Keratinocyte (primary cell): ENCODE measurements around the gene SPRR2A. TPM values are rescaled to one million over a fixed set of nuclear protein-coding genes. Genes with fewer than 3 reads are reported as not detected.

Experiments used
- DNase-seq: peaks from one replicate; pipeline ENCODE4 v3.0.0-alpha.2; 2011; ENCODE audit warnings: low read depth, missing footprints, low spot score
- FAIRE-seq: peaks from 2 replicates; lab custom pipeline; 2011; peaks lifted over from hg19 to GRCh38; lab: Jason Lieb, UNC
- H2AFZ ChIP-seq: 2 replicates; pipeline ENCODE4 v1.6.0; 2012; ENCODE audit warnings: low read length, control low read depth, inconsistent platforms; ENCODE audit not compliant: control insufficient read depth
- H3K27ac ChIP-seq: 2 replicates; pipeline ENCODE4 v1.5.1; 2011; ENCODE audit warnings: low read length; ENCODE audit not compliant: control insufficient read depth, insufficient read depth
- H3K27me3 ChIP-seq: 3 replicates; pipeline ENCODE4 v1.6.0; 2011; ENCODE audit warnings: low read length; ENCODE audit not compliant: control insufficient read depth, insufficient read depth; ENCODE audit errors: extremely low read depth
- H3K36me3 ChIP-seq, 2 experiments: 2 replicates in 1 of 2; 3 replicates in 1 of 2; pipeline ENCODE4 v1.5.1; 2011; ENCODE audit warnings: low read length in 2 of 2, mild to moderate bottlenecking in 1 of 2; ENCODE audit not compliant: control insufficient read depth in 2 of 2, insufficient read depth in 2 of 2; ENCODE audit errors: extremely low read depth in 1 of 2
- H3K4me1 ChIP-seq: 3 replicates; pipeline ENCODE4 v1.5.1; 2011; ENCODE audit warnings: low read length; ENCODE audit not compliant: control insufficient read depth, insufficient read depth; ENCODE audit errors: extremely low read depth
- H3K4me2 ChIP-seq: 3 replicates; pipeline ENCODE4 v1.6.0; 2011; ENCODE audit warnings: low read depth, low read length; ENCODE audit not compliant: control insufficient read depth, insufficient read depth; ENCODE audit errors: extremely low read depth
- H3K4me3 ChIP-seq, 3 experiments: fragments of 200-600 bp in 1 of 3; sonication (generic) in 1 of 3; 2 replicates in 2 of 3; 3 replicates in 1 of 3; pipeline ENCODE4 v1.5.1; 2011 to 2016; ENCODE audit warnings: low read length in 3 of 3, mild to moderate bottlenecking in 3 of 3, control low read depth in 2 of 3, inconsistent platforms in 1 of 3, low read depth in 1 of 3, mixed read lengths in 1 of 3, mixed run types in 1 of 3, moderate library complexity in 1 of 3; ENCODE audit not compliant: control insufficient read depth in 2 of 3, insufficient read depth in 2 of 3; ENCODE audit errors: extremely low read depth in 1 of 3
- H3K79me2 ChIP-seq: 2 replicates; pipeline ENCODE4 v1.6.0; 2012; ENCODE audit warnings: low read length; ENCODE audit not compliant: control insufficient read depth, insufficient read depth
- H3K9ac ChIP-seq: 3 replicates; pipeline ENCODE4 v1.6.0; 2011; ENCODE audit warnings: low read length; ENCODE audit not compliant: control insufficient read depth, insufficient read depth; ENCODE audit errors: extremely low read depth
- H3K9me1 ChIP-seq: 3 replicates; pipeline ENCODE4 v1.6.0; 2011; ENCODE audit warnings: low read length; ENCODE audit not compliant: control insufficient read depth, insufficient read depth; ENCODE audit errors: extremely low read depth
- H3K9me3 ChIP-seq: 2 replicates; pipeline ENCODE4 v1.5.1; 2012; ENCODE audit warnings: low read depth, low read length; ENCODE audit not compliant: control insufficient read depth
- H4K20me1 ChIP-seq: 3 replicates; pipeline ENCODE4 v1.6.0; 2011; ENCODE audit warnings: low read length; ENCODE audit not compliant: control insufficient read depth, insufficient read depth; ENCODE audit errors: extremely low read depth
- EZH2 ChIP-seq: IDR thresholded peaks from one replicate; pipeline ENCODE4 v1.6.1; 2012; ENCODE audit warnings: inconsistent platforms, mild to moderate bottlenecking, low read length, moderate library complexity
- dilution Hi-C: fragments of 300-500 bp; cut with MboI; formaldehyde crosslinking; loops from one replicate; pipeline ENCODE4 v1.7.0; 2020; ENCODE audit warnings: low sequenced_read_pairs; ENCODE audit not compliant: extremely low pct_ligation_motif_present
- polyA plus RNA-seq, 5 experiments: library from polyadenylated mRNA; depleted of rRNA in 3 of 5; stranded (reverse) in 3 of 5; stranded (forward) in 1 of 5; unstranded in 1 of 5; fragments of >200 nt; gene quantifications; 1 replicate in 1 of 5; 2 replicates in 3 of 5; 3 replicates in 1 of 5; pipeline versions ENCODE4 v1.2.1 to v1.2.3, GENCODE V29; 2011 to 2012; ENCODE audit warnings: missing spikeins in 2 of 5, low read depth in 1 of 5, low replicate concordance in 1 of 5
- TF ChIP-seq, protein P1 (sequence below), 3 experiments: IDR thresholded peaks in 1 of 3; conservative IDR thresholded peaks in 1 of 3; optimal IDR thresholded peaks in 1 of 3; 2 replicates in 2 of 3; 3 replicates in 1 of 3; pipeline versions ENCODE3 to v1.5.1; 2011; ENCODE audit warnings: low read length in 3 of 3, mild to moderate bottlenecking in 3 of 3, moderate library complexity in 2 of 3, control low read depth in 1 of 3, inconsistent platforms in 1 of 3; ENCODE audit not compliant: insufficient read depth in 2 of 3; ENCODE audit errors: extremely low read depth in 1 of 3

Gene SPRR2A
- polyA plus RNA-seq, 1 donor (not counting 4 experiments of a cell fraction or from before 2014, with no cell fraction given), result 5.5 TPM

DNA sequence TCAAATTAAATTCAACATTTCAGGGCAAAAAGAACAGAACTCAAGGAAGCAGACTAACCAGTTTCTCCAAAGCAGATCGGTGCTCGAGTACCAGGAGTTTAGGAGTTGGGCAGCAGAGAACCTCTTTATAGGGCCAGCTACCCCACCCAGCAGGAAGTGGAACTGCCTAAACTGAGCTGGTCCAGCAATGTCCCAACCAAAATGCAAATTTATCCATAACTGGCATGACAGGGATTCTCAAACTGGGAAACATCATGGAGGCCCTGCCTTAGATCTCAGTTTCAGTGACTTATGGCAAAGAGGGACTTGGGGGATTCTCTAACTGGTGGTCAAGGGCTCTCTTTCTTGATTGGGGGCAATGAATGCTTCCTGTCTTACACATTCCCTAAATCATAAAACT lies 14.2 kb upstream of the SPRR2A start, which contains the start of gene SPRR2B:
Gene SPRR2B (minus strand): TSS at position 101 of the 400 bp plus-strand sequence. CDS start 772 bp downstream, outside the sequence.
- H3K79me2 ChIP-seq, result no peaks in the 10 kb centered on the region
- dilution Hi-C loops, result no loop called here
- H3K9me1 ChIP-seq, result no peaks in the 10 kb centered on the region
- H4K20me1 ChIP-seq, result no peaks in the 10 kb centered on the region
- no peak for DNase-seq
- H3K4me2 ChIP-seq, result no peak within 1 kb of the TSS
- H3K27me3 ChIP-seq, result no peaks in the 10 kb centered on the region
- FAIRE-seq, result no peak
- H3K36me3 ChIP-seq, result no peaks in the 10 kb centered on the region
- no peaks in the 10 kb centered on the region for H3K9me3 ChIP-seq
- no peak within 1 kb of the TSS for H3K4me3 ChIP-seq
- no peak within 1 kb of the TSS for H3K27ac ChIP-seq
- TF ChIP-seq EZH2, result no peak
- TF ChIP-seq, protein P1, sequence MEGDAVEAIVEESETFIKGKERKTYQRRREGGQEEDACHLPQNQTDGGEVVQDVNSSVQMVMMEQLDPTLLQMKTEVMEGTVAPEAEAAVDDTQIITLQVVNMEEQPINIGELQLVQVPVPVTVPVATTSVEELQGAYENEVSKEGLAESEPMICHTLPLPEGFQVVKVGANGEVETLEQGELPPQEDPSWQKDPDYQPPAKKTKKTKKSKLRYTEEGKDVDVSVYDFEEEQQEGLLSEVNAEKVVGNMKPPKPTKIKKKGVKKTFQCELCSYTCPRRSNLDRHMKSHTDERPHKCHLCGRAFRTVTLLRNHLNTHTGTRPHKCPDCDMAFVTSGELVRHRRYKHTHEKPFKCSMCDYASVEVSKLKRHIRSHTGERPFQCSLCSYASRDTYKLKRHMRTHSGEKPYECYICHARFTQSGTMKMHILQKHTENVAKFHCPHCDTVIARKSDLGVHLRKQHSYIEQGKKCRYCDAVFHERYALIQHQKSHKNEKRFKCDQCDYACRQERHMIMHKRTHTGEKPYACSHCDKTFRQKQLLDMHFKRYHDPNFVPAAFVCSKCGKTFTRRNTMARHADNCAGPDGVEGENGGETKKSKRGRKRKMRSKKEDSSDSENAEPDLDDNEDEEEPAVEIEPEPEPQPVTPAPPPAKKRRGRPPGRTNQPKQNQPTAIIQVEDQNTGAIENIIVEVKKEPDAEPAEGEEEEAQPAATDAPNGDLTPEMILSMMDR (optimal IDR thresholded peaks at IDR 0.05 in 1 of 3, IDR thresholded peaks at IDR 0.05 in 1 of 3, conservative IDR thresholded peaks at IDR 0.05 in 1 of 3; ENCODE audit: extremely low read depth in 1 of 3, insufficient read depth in 2 of 3, low read length in 3 of 3), result no peak
- H3K9ac ChIP-seq, result no peak within 1 kb of the TSS
- H3K4me1 ChIP-seq, result no peaks in the 10 kb centered on the region
- no peak within 1 kb of the TSS for H2AFZ ChIP-seq

DNA sequence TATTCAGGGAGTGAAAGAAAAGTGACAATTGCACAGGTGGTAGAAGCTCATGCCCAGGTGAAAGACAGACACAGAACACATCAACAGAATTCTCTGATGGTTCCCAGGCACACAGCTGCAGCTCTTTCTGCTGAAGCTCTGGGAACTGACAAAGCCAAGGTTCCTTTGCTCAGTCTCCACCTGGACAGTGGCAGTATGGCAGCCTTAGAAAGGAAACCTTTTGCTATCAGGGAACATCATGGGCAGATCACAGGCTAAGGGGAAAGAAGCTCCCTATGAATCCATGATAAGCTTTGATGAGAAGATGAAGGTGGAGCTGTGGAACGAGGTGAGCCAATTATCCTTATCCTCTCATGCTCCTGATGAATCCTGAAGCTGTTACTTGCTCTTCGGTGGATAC lies 12.9 kb upstream of the SPRR2A start:
- Histone ChIP-seq H4K20me1 (no peaks in the 10 kb centered on the region), H3K27me3 (no peaks in the 10 kb centered on the region), H3K4me2 (no peak overlapping the region), H2AFZ (no peak overlapping the region), H3K9me3 (no peaks in the 10 kb centered on the region), H3K27ac (no peak overlapping the region), H3K9me1 (no peaks in the 10 kb centered on the region), H3K9ac (no peak overlapping the region), H3K79me2 (no peaks in the 10 kb centered on the region), H3K4me3 (no peak overlapping the region), H3K4me1 (no peaks in the 10 kb centered on the region), H3K36me3 (no peaks in the 10 kb centered on the region)
- dilution Hi-C loops, result no loop called here
- FAIRE-seq (no peak), DNase-seq (no peak)
- TF ChIP-seq, protein P1 (optimal IDR thresholded peaks at IDR 0.05 in 1 of 3, IDR thresholded peaks at IDR 0.05 in 1 of 3, conservative IDR thresholded peaks at IDR 0.05 in 1 of 3; ENCODE audit: extremely low read depth in 1 of 3, insufficient read depth in 2 of 3, low read length in 3 of 3), result no peak
- no peak for TF ChIP-seq EZH2
